Naive B cell (primary cell): ENCODE results near the gene GPR68. TPM values are rescaled to one million over a fixed set of nuclear protein-coding genes. Genes with fewer than 3 reads are reported as not detected.

Experiments used
- ATAC-seq, 2 donors: fragments of 150-1000 bp; cut with Tn5 transposase; 2 replicates each; pipeline ENCODE4 v1.10.0; 2021; ENCODE audit warnings: low read depth in 2 of 2, mild to moderate bottlenecking in 2 of 2, moderate library complexity in 2 of 2
- DNase-seq: peaks from one replicate; pipeline ENCODE4 v3.0.0; 2022
- H3K27ac Mint-ChIP-seq, 6 donors: one replicate each; pipeline ENCODE4 v1.8.0; 2020 to 2022; ENCODE audit warnings: mild to moderate bottlenecking in 6 of 6, mixed read lengths in 6 of 6, moderate library complexity in 5 of 6, inconsistent platforms in 2 of 6
- H3K27me3 Mint-ChIP-seq, 3 donors: one replicate each; pipeline ENCODE4 v1.8.0; 2021 to 2022; ENCODE audit warnings: mixed read lengths in 3 of 3, mild to moderate bottlenecking in 1 of 3
- H3K36me3 Mint-ChIP-seq, 2 donors: one replicate each; pipeline ENCODE4 v1.8.0; 2020 to 2022; ENCODE audit warnings: mixed read lengths in 2 of 2, inconsistent platforms in 1 of 2, mild to moderate bottlenecking in 1 of 2
- H3K4me1 Mint-ChIP-seq, 3 donors: one replicate each; pipeline ENCODE4 v1.8.0; 2020 to 2022; ENCODE audit warnings: mixed read lengths in 3 of 3, inconsistent platforms in 1 of 3, mild to moderate bottlenecking in 1 of 3, moderate library complexity in 1 of 3
- H3K4me3 Mint-ChIP-seq, 8 donors: one replicate each; pipeline ENCODE4 v1.8.0; 2020 to 2022; ENCODE audit warnings: mild to moderate bottlenecking in 8 of 8, mixed read lengths in 8 of 8, moderate library complexity in 8 of 8, inconsistent platforms in 2 of 8
- H3K9me3 Mint-ChIP-seq, 7 donors: one replicate each; pipeline ENCODE4 v1.8.0; 2020 to 2022; ENCODE audit warnings: mixed read lengths in 7 of 7, mild to moderate bottlenecking in 5 of 7, inconsistent platforms in 2 of 7, moderate library complexity in 1 of 7
- polyA plus RNA-seq, 6 donors: library from polyadenylated mRNA; unstranded; fragments of 300-500 nt; fragmentation: Illumina TruSeq; gene quantifications; one replicate each; pipeline ENCODE4 v1.2.3, GENCODE V29; 2021; ENCODE audit warnings: low read depth in 6 of 6

Gene GPR68
- polyA plus RNA-seq, 6 donors from 2014 or later: 0.11 to 0.58 (median 0.23) TPM; not detected in 1

- DNase-seq (no peak), ATAC-seq (no peak)
- peak overlapping the region; percentile 77 to 96 (median 93) for H3K27ac Mint-ChIP-seq
- H3K36me3 Mint-ChIP-seq: peaks cover 0 to 8% of the 10 kb centered on the region in 2 donors
- H3K9me3 Mint-ChIP-seq: peaks cover 0 to 5% (median 4%) of the 10 kb centered on the region in 7 donors
- H3K4me3 Mint-ChIP-seq: peak overlapping the region; percentile 69 to 91 (median 80)
- H3K27me3 Mint-ChIP-seq: no peaks in the 10 kb centered on the region
- H3K4me1 Mint-ChIP-seq: peaks cover 45 to 71% (median 52%) of the 10 kb centered on the region in 3 donors
These were observed 1.4 kb downstream of the GPR68 start for GRCh38 chr14:91243074-91243471.

GRCh38 chr14:91242635-91243034 is 1.9 kb downstream of the GPR68 start:
- Mint-ChIP-seq H3K27ac (peak overlapping the region in 4 of 6 donors; percentile 16 to 96 (median 56)), H3K4me3 (peak overlapping the region in 6 of 8 donors; percentile 61 to 89 (median 80)), H3K4me1 (peaks cover 45 to 69% (median 52%) of the 10 kb centered on the region in 3 donors), H3K9me3 (peaks cover 0 to 5% (median 4%) of the 10 kb centered on the region in 7 donors), H3K27me3 (no peaks in the 10 kb centered on the region), H3K36me3 (peaks cover 0 to 8% of the 10 kb centered on the region in 2 donors)
- ATAC-seq (no peak), DNase-seq (no peak)

DNA sequence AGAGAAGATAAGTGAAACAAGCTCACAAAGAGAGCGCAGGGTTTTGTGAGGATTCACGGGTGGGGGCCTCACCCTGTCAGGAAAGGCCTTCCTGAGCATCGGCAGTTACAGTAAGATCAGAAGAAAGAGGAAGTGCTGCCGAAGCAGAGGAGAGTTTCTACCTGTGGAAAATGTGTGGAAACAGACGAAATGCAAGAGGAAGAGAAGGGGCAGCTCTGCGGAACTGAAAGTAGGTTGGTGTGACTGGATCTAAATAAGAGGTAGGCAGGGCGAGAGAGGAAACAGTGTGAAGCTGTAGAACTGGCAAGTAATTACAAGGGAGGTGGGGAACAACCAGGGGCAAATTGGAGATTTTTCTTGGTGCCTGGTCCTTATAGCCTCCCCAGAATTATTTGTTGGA is 2.6 kb downstream of the GPR68 start:
- H3K27me3 Mint-ChIP-seq: no peaks in the 10 kb centered on the region
- DNase-seq (peak; percentile 83), ATAC-seq (peak; percentile 77 to 81)
- H3K4me1 Mint-ChIP-seq: peaks cover 41 to 65% (median 52%) of the 10 kb centered on the region in 3 donors
- H3K9me3 Mint-ChIP-seq: peaks cover 0 to 4% (median 0%) of the 10 kb centered on the region in 7 donors
- H3K27ac Mint-ChIP-seq: peak overlapping the region; percentile 19 to 90 (median 80)
- H3K4me3 Mint-ChIP-seq: peak overlapping the region; percentile 22 to 91 (median 79)
- H3K36me3 Mint-ChIP-seq: peaks cover 0 to 3% of the 10 kb centered on the region in 2 donors

DNA sequence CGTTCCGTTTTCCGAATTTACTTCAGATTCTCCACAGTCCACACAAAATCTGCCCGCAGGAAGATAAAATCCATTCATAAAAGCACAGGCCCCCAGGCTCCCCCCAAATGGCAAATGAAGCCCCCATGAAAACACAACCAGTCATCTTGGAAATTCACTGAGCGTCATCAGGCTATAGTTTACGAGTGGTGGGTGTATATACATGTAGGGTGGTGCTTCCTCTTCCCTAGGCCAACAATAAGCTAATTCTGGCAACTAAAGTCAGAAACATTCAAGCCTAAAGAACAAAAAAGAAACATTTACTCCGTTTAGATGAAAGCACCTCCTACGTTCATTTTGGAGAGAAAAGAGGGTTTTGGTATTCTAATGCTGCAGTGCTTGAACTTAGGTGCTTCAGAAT is 5.8 kb downstream of the GPR68 start:
- no peak for DNase-seq
- H3K4me3 Mint-ChIP-seq: no peak overlapping the region
- H3K9me3 Mint-ChIP-seq: peaks cover 0 to 4% (median 0%) of the 10 kb centered on the region in 7 donors
- ATAC-seq: no peak
- no peaks in the 10 kb centered on the region for H3K27me3 Mint-ChIP-seq
- peaks cover 32 to 50% (median 42%) of the 10 kb centered on the region in 3 donors for H3K4me1 Mint-ChIP-seq
- peaks cover 0 to 3% of the 10 kb centered on the region in 2 donors for H3K36me3 Mint-ChIP-seq
- H3K27ac Mint-ChIP-seq: peak overlapping the region in 2 of 6 donors; percentile 34 to 38

DNA sequence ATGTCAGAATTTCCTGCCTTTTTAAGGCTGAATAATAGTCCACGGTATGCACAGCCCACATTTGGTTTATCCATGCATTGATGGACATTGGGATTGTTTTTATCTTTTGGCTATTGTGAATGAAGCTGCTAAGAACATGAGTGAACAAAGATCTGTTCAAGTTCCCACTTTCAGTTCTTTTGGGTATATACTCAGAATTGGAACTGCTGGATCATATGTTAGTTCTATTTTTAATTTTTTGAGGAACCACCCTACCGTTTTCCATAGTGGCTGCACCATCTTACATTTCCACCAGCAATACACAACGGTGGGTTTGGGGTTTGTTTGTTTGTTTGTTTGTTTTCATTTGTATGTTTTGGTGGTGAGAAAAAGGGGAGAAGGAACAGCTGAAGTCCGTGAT is 6.4 kb downstream of the GPR68 start:
- peaks cover 0 to 4% (median 0%) of the 10 kb centered on the region in 7 donors for H3K9me3 Mint-ChIP-seq
- ATAC-seq: no peak
- H3K4me1 Mint-ChIP-seq: peaks cover 26 to 48% (median 37%) of the 10 kb centered on the region in 3 donors
- H3K4me3 Mint-ChIP-seq: peak overlapping the region in 1 of 8 donors; percentile 48
- H3K27me3 Mint-ChIP-seq: no peaks in the 10 kb centered on the region
- H3K27ac Mint-ChIP-seq: no peak overlapping the region
- DNase-seq: no peak
- peaks cover 0 to 3% of the 10 kb centered on the region in 2 donors for H3K36me3 Mint-ChIP-seq

GRCh38 chr14:91237219-91237618 is 7.3 kb downstream of the GPR68 start:
- Mint-ChIP-seq H3K27me3 (no peaks in the 10 kb centered on the region), H3K27ac (no peak overlapping the region), H3K36me3 (peaks cover 0 to 3% of the 10 kb centered on the region in 2 donors), H3K9me3 (peaks cover 0 to 4% (median 0%) of the 10 kb centered on the region in 7 donors), H3K4me3 (no peak overlapping the region), H3K4me1 (peaks cover 22 to 48% (median 33%) of the 10 kb centered on the region in 3 donors)
- no peak for ATAC-seq
- no peak for DNase-seq

DNA sequence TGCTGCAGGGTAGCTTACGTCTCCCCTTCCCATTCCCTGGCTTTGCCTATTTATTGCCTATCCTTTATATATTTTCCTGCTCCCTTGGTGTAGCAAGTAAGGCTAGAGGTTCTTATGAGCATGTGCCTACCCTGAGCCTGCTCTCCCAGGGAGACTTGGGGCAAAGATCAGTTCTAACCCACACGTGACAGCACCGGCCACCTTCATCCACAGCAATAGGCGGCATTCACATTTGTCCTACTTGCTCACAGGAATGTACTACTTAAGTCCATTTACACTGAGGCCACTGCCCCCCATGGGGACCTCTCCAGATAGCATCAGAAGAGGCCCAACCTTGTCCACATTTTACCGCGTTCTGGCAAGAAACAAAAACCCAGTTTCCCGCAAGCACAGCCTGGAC is 8.7 kb downstream of the GPR68 start:
- ATAC-seq: no peak
- DNase-seq: no peak
- Mint-ChIP-seq H3K27me3 (no peaks in the 10 kb centered on the region), H3K4me1 (peaks cover 17 to 48% (median 28%) of the 10 kb centered on the region in 3 donors), H3K9me3 (no peaks in the 10 kb centered on the region), H3K36me3 (no peaks in the 10 kb centered on the region), H3K4me3 (peak overlapping the region in 1 of 8 donors; percentile 67), H3K27ac (peak overlapping the region in 1 of 6 donors; percentile 81)

DNA sequence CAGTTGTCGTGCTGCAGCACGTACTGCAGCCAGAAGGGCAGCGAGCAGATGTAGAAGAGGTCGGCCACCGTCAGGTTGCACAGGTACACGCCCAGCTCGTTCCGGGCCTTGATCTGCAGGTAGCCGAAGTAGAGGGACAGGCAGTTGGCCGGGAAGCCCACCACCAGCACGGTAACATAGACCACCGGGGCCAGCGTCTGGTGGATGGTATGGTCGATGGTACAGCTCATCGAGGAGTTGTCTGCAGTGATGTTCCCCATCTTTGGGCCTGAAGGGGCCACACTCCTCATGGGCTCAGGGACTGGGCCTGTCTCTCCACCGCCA is 9.8 kb downstream of the GPR68 start:
- DNase-seq (no peak), ATAC-seq (no peak)
- Mint-ChIP-seq H3K9me3 (no peaks in the 10 kb centered on the region), H3K27ac (no peak overlapping the region), H3K4me1 (peaks cover 24 to 53% (median 39%) of the 10 kb centered on the region in 3 donors), H3K36me3 (no peaks in the 10 kb centered on the region), H3K27me3 (no peaks in the 10 kb centered on the region), H3K4me3 (peak overlapping the region in 1 of 8 donors; percentile 42)

DNA sequence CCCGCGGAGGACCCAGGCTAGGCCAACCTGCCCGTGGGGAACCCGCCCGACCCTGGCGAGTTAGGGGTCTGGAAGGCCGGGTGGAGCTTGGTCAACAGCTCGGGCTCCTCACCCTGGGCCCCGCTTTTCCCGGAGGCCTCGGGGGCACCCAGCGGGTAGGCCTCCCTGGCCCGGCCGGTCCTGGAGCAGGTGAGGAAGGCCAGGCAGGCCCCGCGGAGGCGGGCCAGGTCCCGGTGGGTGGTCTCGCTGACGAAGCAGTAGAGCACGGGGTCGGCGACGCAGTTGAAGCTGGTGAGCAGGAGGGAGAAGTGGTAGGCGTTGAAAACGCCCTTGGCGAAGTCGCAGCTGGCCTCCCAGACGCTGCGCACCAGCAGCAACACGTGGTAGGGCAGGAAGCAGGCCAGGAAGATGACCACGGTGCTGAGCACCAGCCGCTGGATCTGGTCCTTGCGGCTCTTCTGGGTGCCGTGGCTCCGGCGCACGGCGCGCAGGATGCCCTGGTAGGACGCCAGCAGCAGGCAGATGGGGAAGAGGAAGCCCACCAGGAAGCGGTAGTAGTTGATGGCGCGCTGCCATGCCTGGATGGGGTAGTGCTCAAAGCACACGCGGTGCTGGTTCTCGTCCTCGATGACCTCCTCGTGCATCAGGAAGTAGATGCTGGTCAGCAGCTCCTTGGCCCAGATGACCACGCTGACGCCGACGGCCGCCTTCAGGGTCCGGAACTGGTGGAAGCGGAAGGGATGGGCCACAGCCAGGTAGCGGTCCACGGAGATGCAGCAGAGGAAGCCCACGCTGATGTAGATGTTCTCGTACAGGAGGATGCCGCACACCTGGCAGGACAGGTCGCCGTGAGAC is 10.3 kb downstream of the GPR68 start:
- peak overlapping the region in 1 of 8 donors; percentile 41 for H3K4me3 Mint-ChIP-seq
- peaks cover 29 to 55% (median 45%) of the 10 kb centered on the region in 3 donors for H3K4me1 Mint-ChIP-seq
- H3K36me3 Mint-ChIP-seq: no peaks in the 10 kb centered on the region
- H3K27ac Mint-ChIP-seq: no peak overlapping the region
- no peak for ATAC-seq
- no peak for DNase-seq
- no peaks in the 10 kb centered on the region for H3K9me3 Mint-ChIP-seq
- no peaks in the 10 kb centered on the region for H3K27me3 Mint-ChIP-seq

GRCh38 chr14:91232603-91233002 is 11.9 kb downstream of the GPR68 start:
- Mint-ChIP-seq H3K4me3 (no peak overlapping the region), H3K36me3 (no peaks in the 10 kb centered on the region), H3K27ac (peak overlapping the region in 3 of 6 donors; percentile 20 to 47 (median 20)), H3K4me1 (peaks cover 39 to 66% (median 52%) of the 10 kb centered on the region in 3 donors), H3K27me3 (no peaks in the 10 kb centered on the region), H3K9me3 (no peaks in the 10 kb centered on the region)
- ATAC-seq (no peak), DNase-seq (no peak)

DNA sequence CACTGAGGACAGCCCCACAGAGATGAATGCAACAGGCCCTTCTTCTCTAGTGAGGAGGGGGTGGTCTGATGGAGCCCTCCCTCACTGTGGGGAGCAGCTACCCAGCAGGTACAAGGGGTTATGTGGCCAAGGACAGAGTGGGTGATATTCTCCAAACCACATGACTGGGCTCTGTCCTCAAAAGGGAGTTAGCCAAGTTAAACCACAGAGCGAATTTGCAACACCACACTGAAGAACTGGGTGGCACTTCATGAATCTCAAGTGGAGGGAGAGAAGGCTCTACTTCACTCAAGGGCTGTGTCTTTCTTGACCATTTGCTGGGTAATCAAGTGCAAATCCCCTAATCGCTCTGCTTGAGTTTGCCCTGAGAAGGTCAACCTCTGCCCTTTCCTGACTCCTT is 12.5 kb downstream of the GPR68 start:
- ATAC-seq (no peak), DNase-seq (no peak)
- no peaks in the 10 kb centered on the region for H3K36me3 Mint-ChIP-seq
- peaks cover 42 to 72% (median 54%) of the 10 kb centered on the region in 3 donors for H3K4me1 Mint-ChIP-seq
- H3K4me3 Mint-ChIP-seq: peak overlapping the region in 1 of 8 donors; percentile 19
- no peaks in the 10 kb centered on the region for H3K27me3 Mint-ChIP-seq
- H3K9me3 Mint-ChIP-seq: no peaks in the 10 kb centered on the region
- peak overlapping the region in 2 of 6 donors; percentile 20 to 47 for H3K27ac Mint-ChIP-seq

DNA sequence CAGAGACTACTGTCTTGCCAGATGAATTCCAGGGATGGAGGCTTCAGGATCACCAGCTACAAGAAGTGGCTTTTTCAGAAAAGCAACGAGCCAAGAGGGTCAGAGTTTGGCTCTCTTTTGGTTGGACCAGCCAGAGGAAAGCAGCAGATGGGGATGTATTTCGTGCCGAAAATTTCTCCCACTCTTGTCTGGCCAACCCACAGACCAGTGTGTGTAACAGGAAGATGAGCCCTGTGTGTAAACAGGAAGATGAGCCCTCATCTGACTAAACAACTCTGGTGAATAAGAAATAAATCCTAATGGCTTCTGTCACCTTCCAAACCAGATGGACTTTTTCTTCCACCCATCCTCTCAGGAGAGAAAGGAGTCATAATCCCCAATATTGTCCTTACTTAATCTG is 13.1 kb downstream of the GPR68 start:
- no peak for DNase-seq
- peak overlapping the region in 1 of 6 donors; percentile 36 for H3K27ac Mint-ChIP-seq

DNA sequence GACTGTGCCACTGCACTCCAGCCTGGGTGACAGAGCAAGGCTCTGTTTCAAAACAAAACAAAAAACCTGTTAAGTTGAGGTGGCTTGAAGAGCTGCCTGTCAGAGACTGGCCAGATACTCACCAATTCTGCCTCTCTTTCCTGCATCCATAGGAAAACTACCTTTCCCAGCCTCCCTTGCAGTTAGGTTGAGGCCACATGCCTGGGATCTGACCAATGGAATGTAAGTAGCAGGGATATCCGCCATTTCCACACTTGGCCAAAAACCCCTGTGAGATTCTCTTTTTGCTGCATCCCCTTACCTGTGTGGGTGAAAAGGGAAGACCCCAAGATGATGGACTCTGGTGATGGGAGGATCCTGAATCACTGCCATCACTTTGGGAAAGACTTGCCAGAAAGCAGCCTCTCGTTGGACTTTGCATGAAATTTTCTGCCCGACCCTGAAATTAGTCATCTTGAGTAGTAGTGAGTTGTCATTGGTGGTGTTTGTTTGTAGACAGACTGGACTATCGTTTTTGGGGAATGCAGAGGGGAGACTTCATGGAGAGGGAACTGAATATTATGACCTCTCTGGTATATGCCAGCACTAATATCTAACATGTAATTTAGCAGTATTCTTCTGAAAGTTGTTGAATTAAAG is 14.0 kb downstream of the GPR68 start:
- Mint-ChIP-seq H3K27me3 (no peaks in the 10 kb centered on the region), H3K9me3 (no peaks in the 10 kb centered on the region), H3K4me1 (peaks cover 55 to 85% (median 67%) of the 10 kb centered on the region in 3 donors), H3K4me3 (peak overlapping the region in 4 of 8 donors; percentile 41 to 86 (median 70)), H3K27ac (peak overlapping the region in 3 of 6 donors; percentile 46 to 86 (median 80)), H3K36me3 (no peaks in the 10 kb centered on the region)
- no peak for ATAC-seq
- no peak for DNase-seq

More for the DNA sequence above, 13.1 kb downstream of the GPR68 start:
- no peak for ATAC-seq
- H3K9me3 Mint-ChIP-seq: no peaks in the 10 kb centered on the region
- H3K4me3 Mint-ChIP-seq: peak overlapping the region in 1 of 8 donors; percentile 6
- H3K4me1 Mint-ChIP-seq: peaks cover 48 to 78% (median 60%) of the 10 kb centered on the region in 3 donors
- no peaks in the 10 kb centered on the region for H3K36me3 Mint-ChIP-seq
- no peaks in the 10 kb centered on the region for H3K27me3 Mint-ChIP-seq
